ENCODE measurements around the gene MMEL1.

The MMEL1 gene

DNA sequence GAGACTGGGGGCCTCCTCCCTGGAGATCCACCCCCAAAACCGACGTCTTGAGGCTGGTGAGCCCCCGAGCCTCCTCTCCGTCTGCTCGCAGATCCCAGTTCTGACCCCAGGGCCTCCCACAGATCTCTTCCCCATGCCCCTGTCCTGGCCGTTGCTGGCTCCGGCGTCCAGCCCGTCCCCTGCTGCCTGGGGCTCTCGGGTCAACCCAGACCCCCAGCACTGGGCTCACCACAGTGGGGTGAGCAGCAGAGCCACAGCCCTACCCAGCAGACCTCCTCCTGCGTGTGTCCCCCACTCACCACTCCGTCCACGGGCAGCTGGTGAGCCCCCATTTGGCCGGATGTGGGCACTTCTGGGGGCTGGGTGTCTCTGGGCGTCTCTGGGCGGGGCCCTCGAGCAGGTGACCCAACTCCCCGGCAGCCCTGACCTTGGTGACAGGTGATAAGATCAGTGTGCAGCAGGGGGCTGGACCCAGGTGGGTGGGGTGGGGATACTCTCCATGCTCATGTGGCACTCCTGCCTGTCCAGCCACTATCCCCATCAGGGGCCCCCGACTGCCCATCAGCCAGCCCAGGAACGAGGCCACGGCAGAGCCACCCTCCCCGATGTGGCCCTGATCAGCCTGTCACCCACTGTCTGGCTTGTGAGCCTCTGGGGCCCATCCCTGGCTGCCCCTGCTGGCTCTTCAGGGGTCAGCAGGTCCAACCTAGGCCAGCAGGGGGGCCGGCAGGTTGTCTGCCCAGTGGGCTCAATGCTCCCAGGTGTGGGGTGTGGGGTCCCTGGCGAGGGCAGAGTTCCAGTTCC, 75.9 kb downstream of the MMEL1 start:
- Histone ChIP-seq H3K23ac (ENCODE audit: low read length in 2 of 2) (no peak overlapping the region), H3K4me1 (ENCODE audit: control insufficient read depth, insufficient read depth, low read depth, low read length) (peaks cover 42% of the 10 kb centered on the region), H3K4me3 (ENCODE audit: insufficient read depth in 1 of 2, low read depth in 1 of 2, low read length in 2 of 2) (peak overlapping the region; percentile 45 to 91), H3K79me1 (replicated peaks; ENCODE audit: low read length, poor library complexity, severe bottlenecking) (peaks cover 14% of the 10 kb centered on the region), H3K27me3 (ENCODE audit: control insufficient read depth in 1 of 2, insufficient read depth in 1 of 2, low read length in 2 of 2) (no peaks in the 10 kb centered on the region), H2AK5ac (ENCODE audit: low read length, severe bottlenecking) (peak overlapping the region; percentile 70), H3K4ac (ENCODE audit: low read depth in 1 of 2, low read length in 2 of 2) (no peak overlapping the region), H3K27ac (ENCODE audit: low read length, poor library complexity, severe bottlenecking) (peak overlapping the region; percentile 46), H2BK15ac (ENCODE audit: low read depth, poor library complexity, severe bottlenecking) (no peak overlapping the region), H3K9ac (ENCODE audit: low read length) (peak overlapping the region; percentile 95), H2BK12ac (ENCODE audit: low read length in 2 of 2) (no peak overlapping the region), H3K36me3 (ENCODE audit: control insufficient read depth in 1 of 2, insufficient read depth in 2 of 2, low read depth in 1 of 2, low read length in 2 of 2) (peaks cover 34 to 37% of the 10 kb centered on the region in 2 experiments), H3K18ac (ENCODE audit: low read depth in 1 of 2, low read length in 2 of 2) (no peak overlapping the region), H4K8ac (ENCODE audit: low read length) (no peak overlapping the region), H2BK120ac (ENCODE audit: low read depth, low read length) (no peak overlapping the region), H2AFZ (ENCODE audit: low read depth, low read length) (no peak overlapping the region), H3K14ac (ENCODE audit: low read length in 2 of 2) (no peak overlapping the region), H2BK5ac (ENCODE audit: low read depth, low read length, poor library complexity, severe bottlenecking) (peak overlapping the region; percentile 19), H3K9me3 (ENCODE audit: control insufficient read depth, low read length) (no peaks in the 10 kb centered on the region), H3K4me2 (ENCODE audit: low read length, poor library complexity, severe bottlenecking) (peak overlapping the region; percentile 73), H4K91ac (ENCODE audit: low read length) (no peak overlapping the region)
- 86% methylated on average over 21 of the region's 24 CpGs for WGBS
- DNase-seq: no peak

- peak; percentile 53 for DNase-seq
- Histone ChIP-seq H2BK120ac (ENCODE audit: low read depth, low read length) (no peak within 1 kb of the TSS), H3K9me3 (ENCODE audit: control insufficient read depth, low read length) (no peaks in the 10 kb centered on the region), H3K23ac (ENCODE audit: low read length in 2 of 2) (no peak within 1 kb of the TSS), H2AFZ (ENCODE audit: low read depth, low read length) (no peak within 1 kb of the TSS), H3K14ac (ENCODE audit: low read length in 2 of 2) (no peak within 1 kb of the TSS), H4K8ac (ENCODE audit: low read length) (no peak within 1 kb of the TSS), H3K4me1 (ENCODE audit: control insufficient read depth, insufficient read depth, low read depth, low read length) (peaks cover 42% of the 10 kb centered on the region), H3K4me2 (ENCODE audit: low read length, poor library complexity, severe bottlenecking) (peak within 1 kb of the TSS; percentile 73), H2BK15ac (ENCODE audit: low read depth, poor library complexity, severe bottlenecking) (no peak within 1 kb of the TSS), H3K4ac (ENCODE audit: low read depth in 1 of 2, low read length in 2 of 2) (no peak within 1 kb of the TSS), H4K91ac (ENCODE audit: low read length) (no peak within 1 kb of the TSS), H3K27me3 (ENCODE audit: control insufficient read depth in 1 of 2, insufficient read depth in 1 of 2, low read length in 2 of 2) (no peaks in the 10 kb centered on the region), H3K27ac (ENCODE audit: low read length, poor library complexity, severe bottlenecking) (peak within 1 kb of the TSS; percentile 46), H3K79me1 (replicated peaks; ENCODE audit: low read length, poor library complexity, severe bottlenecking) (peaks cover 14% of the 10 kb centered on the region), H3K18ac (ENCODE audit: low read depth in 1 of 2, low read length in 2 of 2) (no peak within 1 kb of the TSS), H3K36me3 (ENCODE audit: control insufficient read depth in 1 of 2, insufficient read depth in 2 of 2, low read depth in 1 of 2, low read length in 2 of 2) (peaks cover 28 to 31% of the 10 kb centered on the region in 2 experiments), H3K4me3 (ENCODE audit: insufficient read depth in 1 of 2, low read depth in 1 of 2, low read length in 2 of 2) (peak within 1 kb of the TSS; percentile 45 to 91), H3K9ac (ENCODE audit: low read length) (peak within 1 kb of the TSS; percentile 95), H2BK12ac (ENCODE audit: low read length in 2 of 2) (no peak within 1 kb of the TSS), H2AK5ac (ENCODE audit: low read length, severe bottlenecking) (peak within 1 kb of the TSS; percentile 70), H2BK5ac (ENCODE audit: low read depth, low read length, poor library complexity, severe bottlenecking) (peak within 1 kb of the TSS; percentile 19)
- 67% methylated on average over 16 of the region's 16 CpGs for WGBS
Observed at GRCh38 chr1:2556277-2556677, 76.5 kb downstream of the MMEL1 start, which contains the start of gene TNFRSF14. TNFRSF14 (plus strand) TSS chr1:2556371; CDS start chr1:2556665, 294 bp downstream.

DNA sequence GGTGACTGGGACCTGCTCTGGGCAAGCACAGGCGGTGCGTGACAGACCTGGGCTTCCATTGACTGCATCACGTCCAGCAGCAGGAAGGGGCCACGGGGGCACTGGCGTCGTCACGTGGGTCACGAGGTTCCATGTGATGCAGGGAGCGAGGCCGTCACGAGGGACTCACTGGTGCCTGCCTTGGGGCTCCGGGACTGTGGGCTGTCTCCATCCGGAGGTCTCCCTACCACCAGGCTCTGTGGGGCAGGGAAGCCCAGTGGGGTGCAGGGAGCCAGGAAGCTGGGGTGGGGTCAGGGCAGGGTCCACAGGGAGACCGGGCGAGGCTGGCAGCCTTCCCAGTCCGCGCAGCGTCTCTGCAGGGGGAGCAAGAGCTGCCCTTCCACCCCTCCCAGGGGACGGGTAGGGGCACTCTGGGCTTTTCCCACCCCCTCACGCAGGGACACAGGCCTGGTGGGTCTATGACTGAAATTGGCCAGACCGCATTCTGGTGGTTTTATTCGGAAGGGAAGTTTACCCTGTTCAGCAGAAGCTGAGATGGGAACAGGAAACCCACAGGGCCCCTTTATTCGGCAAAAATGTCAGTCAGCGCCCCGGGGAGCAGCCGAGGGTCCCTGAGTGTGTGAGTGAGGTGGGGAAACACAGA, 77.1 kb downstream of the MMEL1 start:
- H3K79me1 ChIP-seq (replicated peaks; ENCODE audit: low read length, poor library complexity, severe bottlenecking): peaks cover 14% of the 10 kb centered on the region
- H3K4me1 ChIP-seq (ENCODE audit: control insufficient read depth, insufficient read depth, low read depth, low read length): peaks cover 42% of the 10 kb centered on the region
- H2BK5ac ChIP-seq (ENCODE audit: low read depth, low read length, poor library complexity, severe bottlenecking): no peak overlapping the region
- no peak overlapping the region for H2BK12ac ChIP-seq (ENCODE audit: low read length in 2 of 2)
- H3K27me3 ChIP-seq (ENCODE audit: control insufficient read depth in 1 of 2, insufficient read depth in 1 of 2, low read length in 2 of 2): no peaks in the 10 kb centered on the region
- no peak for DNase-seq
- H4K91ac ChIP-seq (ENCODE audit: low read length): no peak overlapping the region
- H3K9me3 ChIP-seq (ENCODE audit: control insufficient read depth, low read length): no peaks in the 10 kb centered on the region
- H3K18ac ChIP-seq (ENCODE audit: low read depth in 1 of 2, low read length in 2 of 2): no peak overlapping the region
- H3K4ac ChIP-seq (ENCODE audit: low read depth in 1 of 2, low read length in 2 of 2): no peak overlapping the region
- H2AFZ ChIP-seq (ENCODE audit: low read depth, low read length): no peak overlapping the region
- no peak overlapping the region for H2AK5ac ChIP-seq (ENCODE audit: low read length, severe bottlenecking)
- H3K36me3 ChIP-seq (ENCODE audit: control insufficient read depth in 1 of 2, insufficient read depth in 2 of 2, low read depth in 1 of 2, low read length in 2 of 2): peaks cover 23 to 26% of the 10 kb centered on the region in 2 experiments
- no peak overlapping the region for H3K23ac ChIP-seq (ENCODE audit: low read length in 2 of 2)
- H4K8ac ChIP-seq (ENCODE audit: low read length): no peak overlapping the region
- H3K14ac ChIP-seq (ENCODE audit: low read length in 2 of 2): no peak overlapping the region
- H3K4me3 ChIP-seq (ENCODE audit: insufficient read depth in 1 of 2, low read depth in 1 of 2, low read length in 2 of 2): peak overlapping the region; percentile 45 to 91
- H2BK120ac ChIP-seq (ENCODE audit: low read depth, low read length): no peak overlapping the region
- WGBS: 83% methylated on average over 26 of the region's 26 CpGs
- H3K27ac ChIP-seq (ENCODE audit: low read length, poor library complexity, severe bottlenecking): peak overlapping the region; percentile 31
- H2BK15ac ChIP-seq (ENCODE audit: low read depth, poor library complexity, severe bottlenecking): no peak overlapping the region
- H3K4me2 ChIP-seq (ENCODE audit: low read length, poor library complexity, severe bottlenecking): peak overlapping the region; percentile 73
- H3K9ac ChIP-seq (ENCODE audit: low read length): peak overlapping the region; percentile 95
